Right lung (tissue), 5 donors: ENCODE results near the gene TNFSF9. TPM values are rescaled to one million over a fixed set of nuclear protein-coding genes. Genes with fewer than 3 reads are reported as not detected.
"Not testable (repeated sequence)": the region's sequence is repeated elsewhere in the genome, so short reads cannot be mapped to it uniquely, and the experiment has no call there.

ENCODE experiments used
- DNase-seq, 2 donors: peaks; one replicate each; pipeline ENCODE4 v3.0.0-alpha.2; 2013
- polyA plus RNA-seq, 5 donors: library from polyadenylated mRNA; unstranded; fragments of 120-200 nt; gene quantifications; one replicate each; pipeline versions ENCODE4 v1.2.1 to v1.2.3, GENCODE V29; 2013; ENCODE audit warnings: inconsistent platforms in 1 of 5, low replicate concordance in 1 of 5; ENCODE audit not compliant: insufficient read length in 5 of 5, insufficient read depth in 1 of 5

TNFSF9 gene
- polyA plus RNA-seq, 5 donors = 0.15 to 0.83 (median 0.23) TPM

DNA sequence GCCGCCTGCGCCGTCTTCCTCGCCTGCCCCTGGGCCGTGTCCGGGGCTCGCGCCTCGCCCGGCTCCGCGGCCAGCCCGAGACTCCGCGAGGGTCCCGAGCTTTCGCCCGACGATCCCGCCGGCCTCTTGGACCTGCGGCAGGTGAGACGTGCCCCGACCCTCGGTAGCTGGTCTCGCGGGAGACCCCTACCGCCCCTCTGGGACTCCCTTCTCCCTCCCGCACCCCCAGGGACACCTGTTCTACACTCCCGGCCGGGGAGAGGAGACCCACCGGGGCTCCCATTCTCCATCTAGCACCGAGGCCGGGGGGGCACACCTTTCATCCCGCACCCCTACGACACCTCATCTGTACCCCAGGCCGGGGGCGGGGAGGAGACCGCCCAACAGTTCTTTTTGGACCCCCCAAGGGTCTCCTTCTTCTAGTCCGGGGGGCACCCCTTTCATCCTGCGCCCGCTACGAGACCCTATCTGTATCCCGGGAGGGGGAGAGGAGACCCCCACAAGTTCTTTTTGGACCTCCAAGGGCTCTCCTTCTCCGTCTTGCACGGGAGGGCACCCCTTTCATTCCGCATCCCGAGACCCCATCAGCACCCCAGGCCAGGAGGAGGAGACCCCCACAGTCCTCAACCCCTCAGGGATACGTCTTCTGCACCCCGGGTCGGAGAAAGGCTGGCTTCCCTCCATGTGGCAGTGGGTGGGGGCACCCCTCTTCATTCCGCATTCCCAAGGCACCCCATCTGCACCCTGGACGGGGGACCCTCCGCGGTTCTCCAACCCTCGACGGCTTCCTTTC lies 533 bp downstream of the TNFSF9 start:
- DNase-seq = no peak

GRCh38 chr19:6531956-6532243 lies 1.1 kb downstream of the TNFSF9 start:
- no peak for DNase-seq

- DNase-seq = no peak
Measured at GRCh38 chr19:6532244-6532999, 1.6 kb downstream of the TNFSF9 start.

DNA sequence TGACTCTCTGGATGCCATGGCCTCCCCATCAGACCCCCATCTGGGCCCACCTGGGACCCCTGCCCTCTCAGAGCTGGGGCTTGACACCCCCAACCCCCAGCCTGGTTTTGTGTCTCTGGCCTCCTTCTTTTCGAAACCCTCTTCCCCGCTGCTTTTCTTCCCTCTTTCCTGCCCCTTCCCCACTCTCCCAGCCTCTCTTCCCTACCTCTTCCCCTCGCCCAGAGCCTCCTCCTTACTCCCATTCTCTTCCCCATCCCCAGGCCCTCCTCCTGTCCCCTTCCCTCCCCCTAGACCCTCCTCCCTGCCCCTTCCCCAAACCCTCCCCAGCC lies 2.1 kb downstream of the TNFSF9 start:
- no peak for DNase-seq

DNA sequence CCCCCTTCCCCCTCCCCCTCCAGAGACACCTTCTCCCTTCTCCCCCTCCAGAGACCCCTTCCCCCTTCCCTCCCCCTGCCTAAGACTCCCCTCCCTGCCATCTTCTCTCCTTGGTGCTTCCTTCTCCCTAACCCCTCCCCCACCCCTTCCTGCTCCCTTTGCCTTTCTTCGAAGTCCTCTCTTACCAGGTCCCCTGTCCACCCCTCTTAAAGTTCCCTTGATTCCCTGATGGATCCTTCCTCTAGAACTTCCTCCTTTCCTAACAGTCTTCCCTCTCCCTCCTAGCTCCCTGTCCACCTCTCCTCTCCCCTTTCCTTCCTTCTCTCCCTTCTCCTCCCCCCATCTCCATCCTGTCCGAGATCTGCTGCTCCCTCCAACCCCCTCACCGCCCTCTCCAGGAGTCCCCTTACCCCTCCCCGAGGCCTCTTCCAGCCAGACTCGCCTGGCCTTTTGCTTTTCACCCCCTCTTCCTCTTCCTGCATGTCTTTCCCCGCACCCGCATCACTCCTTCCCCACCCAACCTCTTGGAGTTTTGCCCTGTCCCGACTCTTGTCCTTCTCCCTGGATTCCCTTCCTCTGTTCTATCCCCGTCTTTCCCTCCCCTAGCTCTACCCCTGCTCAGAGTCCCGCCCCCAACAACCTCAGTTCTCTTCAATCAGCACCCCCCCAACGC lies 3.1 kb downstream of the TNFSF9 start:
- DNase-seq = no peak

DNA sequence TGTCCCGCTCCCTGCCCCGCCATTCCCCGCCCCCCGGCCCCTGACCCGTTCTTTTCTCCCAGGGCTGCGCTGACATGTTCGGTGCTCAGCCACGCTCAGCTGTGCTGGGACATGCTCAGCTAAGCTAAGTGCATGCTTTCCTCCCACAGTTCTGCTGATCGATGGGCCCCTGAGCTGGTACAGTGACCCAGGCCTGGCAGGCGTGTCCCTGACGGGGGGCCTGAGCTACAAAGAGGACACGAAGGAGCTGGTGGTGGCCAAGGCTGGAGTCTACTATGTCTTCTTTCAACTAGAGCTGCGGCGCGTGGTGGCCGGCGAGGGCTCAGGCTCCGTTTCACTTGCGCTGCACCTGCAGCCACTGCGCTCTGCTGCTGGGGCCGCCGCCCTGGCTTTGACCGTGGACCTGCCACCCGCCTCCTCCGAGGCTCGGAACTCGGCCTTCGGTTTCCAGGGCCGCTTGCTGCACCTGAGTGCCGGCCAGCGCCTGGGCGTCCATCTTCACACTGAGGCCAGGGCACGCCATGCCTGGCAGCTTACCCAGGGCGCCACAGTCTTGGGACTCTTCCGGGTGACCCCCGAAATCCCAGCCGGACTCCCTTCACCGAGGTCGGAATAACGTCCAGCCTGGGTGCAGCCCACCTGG lies 3.7 kb downstream of the TNFSF9 start:
- DNase-seq = no peak

DNA sequence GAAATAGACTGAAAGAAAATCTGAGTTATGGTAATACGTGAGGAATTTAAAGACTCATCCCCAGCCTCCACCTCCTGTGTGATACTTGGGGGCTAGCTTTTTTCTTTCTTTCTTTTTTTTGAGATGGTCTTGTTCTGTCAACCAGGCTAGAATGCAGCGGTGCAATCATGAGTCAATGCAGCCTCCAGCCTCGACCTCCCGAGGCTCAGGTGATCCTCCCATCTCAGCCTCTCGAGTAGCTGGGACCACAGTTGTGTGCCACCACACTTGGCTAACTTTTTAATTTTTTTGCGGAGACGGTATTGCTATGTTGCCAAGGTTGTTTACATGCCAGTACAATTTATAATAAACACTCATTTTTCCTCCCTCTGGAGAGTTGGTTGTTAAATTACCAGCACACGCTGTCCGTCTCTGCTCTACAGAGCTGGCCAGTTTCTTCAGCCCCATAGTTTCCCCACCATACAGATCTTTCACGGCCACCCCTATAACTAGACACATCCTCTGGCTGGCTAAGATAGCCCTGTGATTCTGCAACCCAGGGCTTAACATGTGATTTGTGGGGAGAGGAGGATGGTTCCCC lies 4.8 kb downstream of the TNFSF9 start:
- DNase-seq = no peak

DNA sequence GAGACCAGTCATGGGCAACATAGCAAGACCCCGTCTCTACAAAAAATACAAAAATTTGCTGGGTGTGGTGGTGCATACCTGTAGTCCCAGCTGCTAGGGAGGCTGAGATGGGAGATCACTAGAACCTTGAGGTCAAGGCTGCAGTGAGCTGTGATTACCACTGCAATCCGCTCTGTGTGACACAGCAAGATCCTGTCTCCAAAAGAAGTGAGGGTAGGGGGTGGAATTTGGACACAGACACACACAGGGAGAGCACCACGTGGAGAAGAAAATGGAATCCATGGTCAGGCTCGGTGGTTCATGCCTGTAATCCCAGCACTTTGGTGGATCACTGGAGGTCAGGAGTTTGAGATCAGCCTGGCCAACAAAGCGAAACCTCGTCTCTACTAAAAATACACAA lies 8.7 kb downstream of the TNFSF9 start:
- DNase-seq = no peak

DNA sequence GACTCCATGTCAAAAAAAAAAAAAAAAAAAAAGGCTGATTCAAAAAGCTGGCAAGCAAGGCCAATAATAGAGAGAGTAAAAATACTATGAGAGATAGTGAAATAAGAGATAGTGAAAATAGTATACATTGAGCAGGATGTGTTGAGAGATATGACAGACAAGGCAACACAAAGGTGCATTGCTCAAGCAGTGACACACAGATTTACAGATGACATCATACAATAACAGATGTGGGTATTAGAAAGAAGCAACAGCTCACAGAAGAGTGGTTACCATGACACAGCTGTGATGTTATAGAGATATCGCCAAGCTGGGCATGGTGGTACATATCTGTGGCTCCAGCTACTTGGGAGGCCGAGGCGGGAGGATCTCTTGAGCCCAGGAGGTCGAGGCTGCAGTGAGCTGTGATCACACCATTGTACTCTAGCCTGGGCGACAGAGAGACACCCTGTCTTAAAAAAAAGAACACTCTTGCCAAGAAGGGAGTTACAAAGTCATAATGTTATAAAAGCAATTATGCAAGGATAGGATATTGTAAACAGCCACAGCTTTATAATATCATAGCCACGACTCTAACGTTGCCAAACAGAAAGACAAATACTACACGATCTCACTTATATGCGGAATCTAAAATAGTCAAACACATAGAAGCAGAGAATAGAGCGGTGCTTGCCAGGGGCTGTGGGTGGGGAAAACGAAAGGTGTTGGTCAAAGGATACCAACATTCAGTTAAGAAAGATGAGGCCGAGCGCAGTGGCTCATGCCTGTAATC lies 10.3 kb downstream of the TNFSF9 start:
- DNase-seq = peak; percentile 38 to 55

GRCh38 chr19:6543866-6544347 lies 13.1 kb downstream of the TNFSF9 start:
- DNase-seq = no peak

DNA sequence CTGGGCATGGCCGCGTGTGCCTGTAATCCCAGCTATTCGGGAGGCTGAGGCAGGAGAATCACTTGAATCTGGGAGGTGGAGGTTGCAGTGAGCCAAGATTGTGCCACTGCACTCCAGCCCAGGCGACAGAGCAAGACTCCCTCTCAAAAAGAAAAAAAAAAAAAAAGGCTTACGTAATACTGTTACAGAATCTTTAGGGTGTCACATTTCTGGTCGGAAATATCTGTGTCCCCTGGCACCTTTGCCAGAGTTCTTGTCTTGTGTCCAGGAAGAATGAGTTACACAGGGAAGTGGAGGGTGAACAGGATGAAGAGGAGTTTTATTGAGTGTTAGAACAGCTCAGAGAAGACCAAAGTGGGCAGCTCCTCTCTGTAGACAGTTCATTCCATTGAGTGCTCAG lies 19.9 kb downstream of the TNFSF9 start:
- not testable (repeated sequence) for DNase-seq

DNA sequence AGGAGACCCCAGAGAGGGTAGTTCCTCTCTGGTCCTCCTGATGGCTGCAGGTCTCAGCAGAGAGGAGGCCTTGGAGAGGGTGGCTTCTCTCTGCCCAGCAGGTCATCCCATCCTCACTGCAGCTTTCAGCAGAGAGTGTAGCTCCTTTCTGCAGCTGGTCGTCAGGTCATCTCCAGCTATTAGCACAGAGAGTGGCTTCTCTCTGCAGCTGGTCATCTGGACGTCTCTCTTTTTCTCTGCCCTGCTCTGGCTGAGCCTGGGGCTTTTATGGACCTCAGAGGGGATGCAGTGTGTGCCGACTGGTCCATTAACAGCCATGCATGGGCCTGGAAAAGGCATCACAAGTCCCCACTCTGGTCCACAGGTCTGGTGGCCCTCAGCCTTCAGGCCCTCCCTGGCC lies 20.3 kb downstream of the TNFSF9 start:
- DNase-seq = no peak

- no peak for DNase-seq
Measured at GRCh38 chr19:6551607-6552450, 21.0 kb downstream of the TNFSF9 start.

GRCh38 chr19:6556043-6556449 lies 25.2 kb downstream of the TNFSF9 start:
- no peak for DNase-seq

DNA sequence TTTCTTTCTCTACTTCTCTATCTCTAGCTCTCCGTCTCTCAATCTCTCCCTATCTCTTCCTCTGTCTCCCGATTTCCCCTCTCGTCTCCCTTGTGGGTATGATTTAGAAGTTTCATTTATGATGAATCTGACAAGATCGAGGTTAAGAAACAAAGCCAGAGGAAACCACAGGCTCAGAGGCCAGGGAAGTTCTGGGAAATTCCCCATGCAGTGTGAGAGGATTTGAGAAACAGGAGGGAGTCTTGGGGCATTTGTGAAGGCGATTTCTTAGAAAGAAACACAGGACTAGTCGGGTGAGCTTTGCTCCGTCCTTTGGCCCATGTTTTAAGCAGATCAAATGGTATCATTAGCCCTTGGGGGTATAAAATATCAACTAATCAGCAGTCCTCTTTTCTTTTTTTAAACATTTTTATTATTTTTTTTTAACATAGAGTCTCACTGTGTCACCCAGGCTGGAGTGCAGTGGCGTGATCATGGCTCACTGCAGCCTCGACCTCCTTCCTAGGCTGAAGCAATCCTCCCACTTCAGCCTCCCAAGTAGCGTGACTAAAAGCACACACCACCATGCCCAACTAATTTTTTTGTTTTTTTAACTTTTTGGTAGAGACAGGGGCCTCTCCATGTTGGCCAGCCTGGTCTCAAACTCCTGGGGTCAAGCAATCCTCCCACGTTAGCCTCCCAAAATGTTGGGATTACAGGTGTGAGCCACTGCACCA lies 25.8 kb downstream of the TNFSF9 start:
- DNase-seq = no peak

GRCh38 chr19:6562437-6562836 lies 31.6 kb downstream of the TNFSF9 start:
- not testable (repeated sequence) for DNase-seq

DNA sequence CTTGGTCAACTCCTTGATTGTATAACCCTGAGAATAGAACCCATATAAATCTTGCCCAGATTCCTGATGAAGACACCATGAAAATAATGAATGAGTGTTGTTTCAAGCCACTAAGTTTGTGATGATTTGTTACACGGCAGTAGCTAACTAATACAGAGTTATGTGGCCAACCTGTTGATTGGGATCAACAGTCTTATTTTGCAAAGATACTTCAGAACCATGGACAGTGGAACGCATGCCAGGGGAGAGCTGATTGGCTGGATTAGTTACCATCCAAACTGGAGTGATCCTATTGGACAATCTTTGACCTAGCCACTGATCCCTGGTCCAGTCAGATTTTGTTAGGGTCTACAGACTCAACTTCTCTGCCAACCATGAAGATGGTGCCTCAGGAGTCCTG lies 33.6 kb downstream of the TNFSF9 start:
- DNase-seq = no peak

GRCh38 chr19:6566727-6567126 lies 35.9 kb downstream of the TNFSF9 start:
- DNase-seq = not testable (repeated sequence)

DNA sequence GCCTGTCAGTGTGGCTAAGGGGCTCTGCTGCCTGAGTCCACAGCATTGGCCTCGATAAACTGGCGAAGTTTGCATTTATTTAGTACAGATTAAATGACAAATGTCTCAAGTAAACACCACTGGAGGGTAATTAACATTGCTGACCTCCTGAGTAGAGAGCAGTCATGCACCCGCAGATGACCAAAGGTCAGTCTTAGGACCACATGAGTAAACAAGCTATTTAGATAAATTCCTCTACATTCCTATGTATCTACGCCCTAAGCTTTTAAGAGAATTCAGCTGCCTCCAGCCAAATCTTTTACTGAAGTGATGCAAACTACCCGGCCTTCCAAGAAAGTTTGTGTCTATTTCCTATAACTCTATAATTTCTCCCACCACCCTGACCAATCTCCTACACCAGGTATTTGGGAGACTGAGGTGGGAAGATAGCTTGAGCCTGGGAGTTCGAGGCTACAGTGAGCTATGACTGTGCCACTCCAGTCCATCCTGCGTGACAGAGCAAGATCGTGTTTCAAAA lies 37.2 kb downstream of the TNFSF9 start:
- DNase-seq = no peak
